ENCODE results near the gene GRIPAP1.

Gene GRIPAP1

DNA sequence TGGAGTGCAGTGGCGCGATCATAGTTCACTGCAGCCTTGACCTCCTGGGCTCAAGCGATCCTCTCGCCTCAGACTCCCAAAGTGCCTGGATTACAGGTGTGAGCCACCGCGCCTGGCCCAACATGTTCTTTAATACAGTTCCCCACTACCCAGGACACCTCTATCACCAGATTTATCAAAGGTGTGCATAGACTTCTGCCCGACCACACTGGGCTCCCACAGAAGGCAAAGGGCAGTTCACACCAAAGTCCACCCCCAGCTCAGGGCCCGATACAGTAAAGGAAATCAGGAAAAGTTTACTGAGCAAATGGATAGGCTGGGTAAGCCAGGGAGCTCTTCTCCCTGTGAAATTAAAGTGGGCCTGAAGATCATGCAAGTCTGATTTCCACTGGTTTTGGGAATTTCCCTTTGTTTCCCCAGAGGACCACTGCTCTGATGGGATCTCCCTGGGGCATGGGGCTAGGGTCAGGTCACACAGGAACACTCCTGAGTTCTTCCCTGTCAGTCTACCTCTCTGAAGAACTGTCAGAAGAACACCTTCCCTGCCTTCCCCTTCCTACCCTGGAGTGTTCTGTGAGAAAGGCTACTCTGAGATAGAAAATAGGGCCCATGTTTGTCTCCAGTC, 65.5 kb downstream of the GRIPAP1 start:
- no peak for TF ChIP-seq GATA2 (IDR thresholded peaks at IDR 0.05; ENCODE audit: low read depth, low read length)
- TF ChIP-seq GATA3 (IDR thresholded peaks at IDR 0.05; ENCODE audit: low read depth, low read length), result no peak

DNA sequence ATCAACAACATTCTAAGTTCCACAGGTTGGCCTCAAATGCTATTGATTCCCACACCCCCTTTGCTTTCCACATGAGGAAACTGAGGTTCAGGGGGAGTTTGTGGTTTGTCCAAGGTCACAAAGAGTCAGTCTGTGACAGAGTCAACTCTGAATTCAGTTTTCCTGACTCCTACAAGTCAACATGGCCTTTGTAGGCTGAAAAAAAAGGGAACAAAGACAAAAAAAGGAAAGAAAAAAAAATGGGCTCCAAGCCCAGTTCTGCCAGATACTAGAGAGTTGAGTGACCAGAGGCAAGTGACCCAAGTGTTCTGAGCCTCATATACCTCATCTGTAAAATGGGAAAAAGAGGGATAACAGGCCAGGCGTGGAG, 66.8 kb downstream of the GRIPAP1 start:
- TF ChIP-seq GATA2 (IDR thresholded peaks at IDR 0.05; ENCODE audit: low read depth, low read length) (no peak), GATA3 (IDR thresholded peaks at IDR 0.05; ENCODE audit: low read depth, low read length) (no peak)

DNA sequence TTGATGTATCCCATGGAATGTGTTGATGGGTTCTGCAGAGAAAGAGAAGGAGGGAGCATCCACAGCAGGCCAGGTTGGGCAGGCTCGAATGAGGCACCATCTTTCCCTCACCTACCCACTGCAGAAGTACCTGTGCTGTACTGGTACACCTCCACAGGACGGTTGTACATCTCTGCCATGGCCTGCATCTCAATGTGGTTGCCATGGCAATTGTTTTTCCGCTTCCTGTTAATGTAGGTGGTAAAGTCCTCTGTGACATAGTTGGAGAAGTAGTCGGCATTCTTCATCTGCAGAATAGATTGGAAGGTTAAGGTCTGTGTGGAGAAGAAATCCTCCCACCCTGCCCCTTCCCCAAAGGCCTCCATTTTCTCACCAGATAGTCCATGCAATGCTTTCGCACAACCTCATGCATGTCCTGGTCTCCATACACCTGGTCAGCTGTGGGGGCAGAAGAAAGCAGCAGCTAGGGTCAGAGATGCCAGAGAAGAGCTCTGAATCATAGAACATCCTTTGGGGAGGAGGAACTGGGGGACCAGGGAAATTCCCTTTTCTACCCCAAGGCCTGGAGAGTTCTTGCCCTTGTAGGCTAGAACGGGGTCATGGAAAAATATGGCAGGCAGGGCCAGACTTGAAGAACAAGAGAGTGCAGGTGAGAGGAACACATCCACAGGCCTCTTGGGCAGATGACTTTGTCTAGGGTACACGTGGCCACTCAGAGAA, 67.3 kb downstream of the GRIPAP1 start:
- TF ChIP-seq GATA3 (IDR thresholded peaks at IDR 0.05; ENCODE audit: low read depth, low read length) (no peak), GATA2 (IDR thresholded peaks at IDR 0.05; ENCODE audit: low read depth, low read length) (no peak)

DNA sequence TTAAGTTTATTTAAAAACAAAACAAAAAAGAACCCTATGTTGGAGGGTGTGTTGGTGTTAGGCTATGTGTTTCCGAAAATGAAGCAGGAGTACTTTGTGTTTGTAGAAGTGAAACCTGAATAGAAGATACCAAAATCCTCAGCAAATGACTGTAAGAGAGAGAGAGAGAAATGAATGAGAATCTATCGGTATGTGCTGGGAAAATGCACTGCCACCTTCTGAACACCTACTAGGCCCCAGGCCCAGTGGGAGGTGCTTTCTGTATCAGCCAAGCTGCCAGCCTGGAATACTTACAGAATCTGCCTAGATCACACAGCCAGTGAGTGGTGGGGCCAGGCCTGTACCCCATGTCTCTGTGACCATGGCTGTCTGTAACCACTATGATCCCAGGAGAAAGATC, 68.3 kb downstream of the GRIPAP1 start:
- TF ChIP-seq GATA3 (IDR thresholded peaks at IDR 0.05; ENCODE audit: low read depth, low read length), result no peak
- TF ChIP-seq GATA2 (IDR thresholded peaks at IDR 0.05; ENCODE audit: low read depth, low read length), result no peak

DNA sequence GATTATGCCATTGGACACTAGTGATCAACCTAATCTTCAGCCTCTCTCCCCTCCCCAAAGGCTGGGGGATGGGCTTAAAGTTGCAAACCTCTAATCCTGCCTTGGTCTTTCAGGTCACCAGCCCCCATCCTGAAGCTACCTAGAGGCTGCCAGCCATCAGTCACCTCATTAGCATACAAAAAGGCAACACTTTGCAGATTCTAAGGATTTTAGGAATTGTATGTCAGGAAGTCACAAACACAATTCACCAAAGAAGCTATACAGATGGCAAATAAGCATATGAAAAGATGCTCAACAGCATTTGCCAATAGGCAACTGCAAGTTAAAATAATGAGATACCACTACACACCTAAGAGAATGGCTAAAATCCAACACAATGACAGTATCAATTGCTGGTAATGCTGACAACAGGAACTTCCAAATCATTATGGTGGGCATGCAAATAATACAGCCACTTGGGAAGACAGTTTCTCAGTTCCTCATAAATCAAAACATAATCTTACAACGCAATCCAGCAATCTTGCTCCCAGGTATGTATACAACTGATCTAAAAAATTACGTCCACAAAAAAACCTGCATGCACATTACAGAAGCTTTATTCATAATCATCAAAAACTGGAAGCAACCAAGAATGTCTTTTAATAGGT, 74.2 kb downstream of the GRIPAP1 start:
- TF ChIP-seq GATA3 (IDR thresholded peaks at IDR 0.05; ENCODE audit: low read depth, low read length) (no peak), GATA2 (IDR thresholded peaks at IDR 0.05; ENCODE audit: low read depth, low read length) (no peak)

DNA sequence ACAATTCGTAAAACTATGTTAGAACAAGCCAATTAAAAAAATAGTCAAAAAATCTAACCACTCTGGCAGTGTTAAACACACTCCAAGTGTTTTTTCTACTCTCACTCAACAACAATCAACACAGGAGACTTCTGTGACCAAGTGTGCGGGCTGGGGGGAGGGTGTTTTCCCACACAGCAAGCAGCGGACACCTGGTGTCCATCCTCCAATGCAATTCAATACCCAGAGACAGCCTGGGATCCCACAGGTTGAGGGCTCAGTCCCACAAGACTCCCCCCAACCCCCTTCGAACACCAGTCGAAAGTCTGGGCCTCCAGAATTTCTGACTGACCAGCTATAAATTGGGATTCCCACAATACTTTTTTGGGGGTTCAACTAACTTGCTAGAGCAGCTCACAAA, 74.9 kb downstream of the GRIPAP1 start:
- TF ChIP-seq GATA2 (IDR thresholded peaks at IDR 0.05; ENCODE audit: low read depth, low read length) (no peak), GATA3 (IDR thresholded peaks at IDR 0.05; ENCODE audit: low read depth, low read length) (no peak)

DNA sequence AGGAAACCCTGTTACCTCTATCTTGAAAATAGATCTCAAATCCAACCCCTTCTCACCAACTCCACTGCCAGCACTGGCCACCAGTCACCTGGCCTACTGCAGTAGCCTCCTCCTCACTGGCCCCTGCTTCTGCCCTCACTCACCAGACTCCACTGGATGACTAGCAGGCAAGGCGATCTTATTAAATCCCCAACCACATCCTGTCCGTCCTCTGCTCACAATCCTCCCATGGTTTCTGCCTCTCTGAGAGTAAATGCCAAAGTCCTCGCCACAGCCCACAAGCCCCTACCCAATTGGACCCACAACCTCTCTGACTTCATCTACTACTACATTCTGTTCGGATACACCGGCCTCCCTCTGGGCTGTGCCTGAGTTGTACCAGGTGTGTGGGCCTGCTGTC, 77.8 kb downstream of the GRIPAP1 start:
- TF ChIP-seq GATA2 (IDR thresholded peaks at IDR 0.05; ENCODE audit: low read depth, low read length), result no peak
- TF ChIP-seq GATA3 (IDR thresholded peaks at IDR 0.05; ENCODE audit: low read depth, low read length), result no peak

DNA sequence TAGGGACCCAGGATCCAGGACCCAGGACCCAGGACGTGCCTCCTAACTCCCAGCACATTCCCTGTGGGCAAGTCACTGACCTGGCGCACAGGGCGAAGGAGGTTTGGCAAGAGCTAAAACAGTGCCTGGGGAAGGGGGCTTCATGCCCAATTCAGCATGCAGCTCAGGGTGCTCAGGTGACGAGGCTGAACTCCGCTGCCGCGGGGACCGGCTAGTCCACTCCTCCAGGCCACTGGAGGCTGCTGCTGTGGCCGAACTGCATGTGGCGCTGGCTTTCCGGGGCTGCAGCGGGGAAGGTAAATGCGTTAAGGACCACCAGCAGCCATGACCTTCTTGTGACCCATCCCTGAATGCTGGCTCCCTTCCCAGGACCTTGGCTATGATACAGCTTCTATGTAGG, 78.3 kb downstream of the GRIPAP1 start:
- TF ChIP-seq GATA3 (IDR thresholded peaks at IDR 0.05; ENCODE audit: low read depth, low read length), result no peak
- TF ChIP-seq GATA2 (IDR thresholded peaks at IDR 0.05; ENCODE audit: low read depth, low read length), result no peak

Data from SH-SY5Y (cell line).